EL (cell line): Measurements from ENCODE around the gene TEX35.

Experiments
- DNase-seq: peaks from one replicate; pipeline ENCODE4 v3.0.0-alpha.2; 2016

Gene TEX35

DNA sequence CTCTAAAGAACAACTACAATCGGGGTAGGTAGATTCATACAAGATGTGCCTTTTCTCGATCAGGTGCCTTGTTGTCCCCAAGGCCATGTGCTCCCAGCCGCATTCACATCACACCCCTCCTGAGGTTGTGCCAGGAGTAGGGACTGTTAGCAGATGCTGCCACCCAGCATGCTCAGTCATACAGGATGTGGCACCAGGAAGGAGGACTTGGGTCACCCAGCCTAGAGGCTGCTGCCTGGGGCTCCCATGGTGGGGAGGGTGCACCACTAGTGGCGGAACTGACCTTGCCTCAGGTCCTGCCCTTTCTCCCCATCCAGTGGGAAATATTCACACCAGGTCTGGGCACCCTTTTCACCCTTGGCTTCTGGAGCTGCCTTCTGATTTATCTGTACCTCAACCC, 8.3 kb downstream of the TEX35 start:
- DNase-seq = no peak

DNA sequence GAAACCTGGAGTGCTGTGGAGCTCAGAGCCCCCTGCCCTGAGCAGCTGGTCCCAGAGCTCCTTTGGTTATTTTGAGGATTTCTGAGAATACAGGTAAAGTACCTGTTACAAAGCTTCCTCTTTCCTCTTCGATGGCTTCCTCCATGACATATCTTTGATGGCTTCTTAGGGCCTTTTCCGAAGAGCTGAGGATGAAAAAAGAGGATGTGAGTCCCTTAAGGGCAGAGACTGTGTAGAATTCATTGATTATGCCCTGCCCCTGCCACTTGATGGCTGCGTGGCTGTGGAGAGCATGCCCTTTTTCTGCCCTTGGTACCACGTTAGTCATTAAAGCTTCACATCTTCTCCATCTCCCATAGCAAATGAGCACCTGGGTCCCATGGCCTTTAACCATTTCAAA, 14.2 kb downstream of the TEX35 start:
- no peak for DNase-seq

DNA sequence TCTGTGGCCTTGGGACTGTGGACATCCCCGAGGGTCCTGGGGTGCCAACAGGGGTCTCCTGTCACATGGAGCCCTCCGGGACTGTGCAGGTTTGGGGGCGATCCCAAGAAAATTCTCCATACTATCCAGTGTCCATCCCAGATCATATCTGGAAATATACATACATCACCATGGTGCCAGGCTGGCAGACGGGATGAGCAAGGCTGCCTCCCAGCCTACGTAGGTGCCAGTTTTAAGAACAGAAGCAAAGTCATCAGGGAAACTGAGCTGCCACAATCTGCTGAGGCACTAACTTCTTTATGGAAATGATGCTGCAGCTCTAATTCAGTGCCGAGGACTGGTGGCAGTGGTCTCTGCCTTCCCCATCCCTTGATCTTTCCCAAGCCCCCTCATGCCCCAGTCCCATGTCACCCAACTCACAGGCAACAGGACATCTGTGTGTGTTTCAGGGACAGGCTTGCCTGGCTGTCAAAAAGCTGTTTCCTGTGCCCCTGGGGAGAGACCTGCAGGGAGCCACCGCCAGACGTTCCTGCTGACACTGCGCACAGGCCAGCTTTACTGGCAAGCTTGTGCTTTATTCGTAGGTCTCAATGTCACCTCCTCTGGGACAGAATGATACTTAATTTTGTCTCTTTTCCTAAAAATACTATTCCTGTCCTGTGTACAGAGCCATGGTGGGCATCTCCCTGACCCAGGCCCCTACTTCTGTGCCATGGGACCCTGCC, 15.5 kb downstream of the TEX35 start:
- no peak for DNase-seq

DNA sequence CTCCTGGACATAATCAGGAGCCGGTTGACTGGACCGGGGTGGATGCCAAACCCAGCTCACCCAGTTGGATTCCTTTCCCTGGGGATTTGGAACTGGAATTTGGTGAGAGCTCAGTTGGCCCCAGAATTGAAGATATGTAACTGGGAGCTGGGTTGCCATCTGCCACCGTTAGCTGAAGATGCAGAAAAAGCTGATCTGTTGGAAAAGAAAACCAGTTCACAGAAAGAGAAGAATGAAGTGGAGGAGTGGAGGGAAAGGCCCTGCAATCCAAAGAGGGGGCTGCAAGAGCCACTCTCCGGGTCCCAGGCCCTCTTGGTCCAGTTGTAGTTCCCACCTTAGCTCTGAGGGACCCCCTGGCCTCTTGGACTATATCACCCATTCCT, 16.0 kb downstream of the TEX35 start:
- DNase-seq = no peak

DNA sequence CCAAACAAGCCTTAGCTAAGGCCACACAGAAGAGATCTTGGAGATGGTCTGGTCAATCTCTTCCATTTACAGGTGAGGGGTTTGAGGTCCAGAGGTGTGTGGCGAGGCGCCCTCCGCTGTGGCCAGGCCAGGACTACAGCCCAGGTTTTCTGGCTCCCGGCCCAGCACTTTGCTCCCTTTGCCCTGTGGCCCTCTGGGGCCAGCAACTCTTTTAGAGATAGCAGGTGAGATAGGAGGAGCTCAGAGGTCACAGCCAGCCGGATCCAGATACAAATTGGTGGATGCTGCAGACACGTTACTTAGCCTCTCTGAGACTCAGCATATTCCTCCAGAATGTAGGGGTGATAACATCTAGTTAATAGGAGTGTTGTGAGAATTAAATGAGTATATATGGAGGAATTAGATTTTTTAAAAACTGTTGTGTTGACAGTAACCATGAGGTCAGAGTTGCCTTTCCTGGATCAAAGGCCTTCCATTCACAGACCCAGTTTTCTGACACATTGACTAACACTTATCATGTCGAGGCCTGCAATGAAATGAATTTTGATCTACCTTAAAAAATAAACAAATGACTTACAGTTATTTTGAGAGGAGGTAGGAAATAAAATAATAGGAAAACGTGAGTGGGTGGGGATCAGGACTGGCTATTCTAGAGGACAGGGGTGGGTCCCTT, 16.6 kb downstream of the TEX35 start:
- DNase-seq = no peak

DNA sequence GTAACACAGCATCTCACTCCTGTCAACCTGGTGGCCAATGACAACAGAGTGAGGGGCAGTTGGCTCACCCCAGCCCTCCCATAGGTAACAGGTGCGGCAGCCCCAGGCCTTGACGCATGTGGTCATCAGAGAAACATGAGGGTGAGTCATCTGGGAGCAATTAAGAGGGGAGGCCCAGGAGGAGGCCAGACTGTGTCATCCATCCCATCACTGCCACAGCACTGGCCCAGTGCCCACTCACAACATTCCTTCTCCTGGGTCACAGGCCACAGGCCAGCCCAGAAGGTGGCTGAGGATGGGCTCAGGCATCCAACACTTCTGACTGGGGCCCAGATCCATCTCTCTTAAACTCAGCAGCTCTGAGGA, 17.1 kb downstream of the TEX35 start:
- DNase-seq = peak; percentile 96

DNA sequence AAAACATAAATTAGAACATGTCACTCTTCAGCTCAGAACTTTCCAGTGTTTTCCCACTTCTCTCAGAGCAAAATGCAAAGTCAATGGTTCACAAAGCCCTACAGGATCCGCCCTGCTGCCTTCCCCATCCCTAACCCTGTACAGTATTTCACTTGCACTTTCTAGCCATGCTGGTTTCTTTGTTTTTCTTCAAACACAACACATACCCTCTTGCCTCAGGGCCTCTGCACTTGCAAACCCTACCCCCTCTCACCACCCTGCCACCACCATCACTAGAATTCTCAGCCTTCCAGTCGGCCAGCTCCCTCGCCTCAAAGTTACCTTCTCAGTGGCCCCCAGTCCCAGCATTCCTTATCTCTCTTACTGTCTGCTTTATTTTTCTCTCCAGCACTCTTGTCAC, 17.6 kb downstream of the TEX35 start:
- DNase-seq = peak; percentile 36

DNA sequence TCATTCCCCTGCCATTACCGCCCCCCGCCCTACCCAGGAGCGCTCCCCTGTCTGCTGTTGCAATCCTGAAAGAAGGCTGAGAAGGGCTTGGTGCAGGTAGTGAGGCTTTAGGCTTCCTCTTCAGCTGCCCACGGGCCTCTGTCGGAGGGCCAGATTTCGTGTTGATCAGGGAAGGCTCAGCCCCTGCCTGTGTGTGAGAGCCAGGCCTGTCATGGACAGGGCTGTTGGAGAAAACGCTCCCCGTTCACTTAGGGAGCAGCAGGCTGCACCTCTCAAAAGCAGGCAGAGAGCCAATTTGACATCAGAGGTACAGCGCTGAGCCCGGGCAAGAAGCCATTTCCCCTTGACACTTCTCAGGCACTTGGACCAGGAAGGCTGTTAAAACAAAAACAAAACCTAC, 19.0 kb downstream of the TEX35 start:
- DNase-seq = no peak

DNA sequence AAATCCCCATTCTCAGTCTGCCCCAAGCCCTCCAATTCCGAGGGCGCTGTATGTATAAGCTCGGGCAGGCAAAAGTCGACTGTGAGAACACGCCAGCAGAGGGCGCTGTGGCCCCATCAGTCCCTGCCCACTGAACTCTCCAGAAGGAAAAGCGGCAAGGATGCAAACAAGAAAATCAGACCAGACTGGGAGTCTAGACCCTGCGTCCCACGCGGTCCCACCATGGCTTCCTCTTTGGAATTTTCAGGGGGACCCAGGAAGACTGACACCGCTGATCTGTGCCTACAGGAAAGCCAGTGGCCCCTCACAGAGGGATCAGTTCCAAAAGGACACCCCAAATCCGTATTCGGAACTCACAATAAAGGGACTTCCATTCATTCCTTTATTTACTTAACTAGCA, 19.5 kb downstream of the TEX35 start:
- peak; percentile 82 for DNase-seq

DNA sequence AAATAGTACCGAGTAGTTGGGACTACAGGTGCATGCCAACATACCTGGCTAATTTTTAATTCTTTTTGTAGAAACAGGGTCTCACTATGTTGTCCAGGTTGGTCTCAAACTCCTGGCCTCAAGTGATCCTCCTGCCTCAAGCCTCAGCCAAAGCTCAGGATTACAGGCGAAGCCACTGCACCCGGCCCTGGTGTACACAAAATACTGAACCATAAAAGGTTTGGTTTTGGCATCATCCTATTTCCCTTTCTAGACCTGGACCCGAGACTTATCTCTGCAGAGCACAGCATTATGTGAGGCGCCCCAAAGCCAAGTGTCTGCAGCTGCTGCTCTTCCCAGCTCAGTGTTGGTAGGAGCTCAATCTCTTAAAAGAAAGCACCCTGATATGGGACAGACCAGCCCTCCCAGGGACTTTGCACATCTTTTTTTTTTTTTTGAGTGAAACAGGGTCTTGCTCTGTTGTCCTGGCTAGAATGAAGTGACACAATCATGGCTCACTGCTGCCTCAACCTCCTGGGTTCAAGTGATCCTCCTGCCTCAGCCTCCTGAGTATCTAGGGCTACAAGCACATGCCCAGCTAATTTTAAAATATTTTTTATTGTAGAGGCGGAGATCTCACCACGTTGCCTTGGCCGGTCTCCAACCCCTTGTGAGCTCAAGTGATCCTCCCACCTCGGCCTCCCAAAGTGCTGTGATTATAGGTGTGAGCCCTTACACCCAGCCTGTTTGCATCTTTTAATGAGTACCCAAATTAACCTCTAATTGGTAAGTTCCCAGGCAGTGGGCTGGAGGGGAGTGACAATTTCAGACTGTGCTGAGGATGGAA, 20.4 kb downstream of the TEX35 start:
- no peak for DNase-seq

DNA sequence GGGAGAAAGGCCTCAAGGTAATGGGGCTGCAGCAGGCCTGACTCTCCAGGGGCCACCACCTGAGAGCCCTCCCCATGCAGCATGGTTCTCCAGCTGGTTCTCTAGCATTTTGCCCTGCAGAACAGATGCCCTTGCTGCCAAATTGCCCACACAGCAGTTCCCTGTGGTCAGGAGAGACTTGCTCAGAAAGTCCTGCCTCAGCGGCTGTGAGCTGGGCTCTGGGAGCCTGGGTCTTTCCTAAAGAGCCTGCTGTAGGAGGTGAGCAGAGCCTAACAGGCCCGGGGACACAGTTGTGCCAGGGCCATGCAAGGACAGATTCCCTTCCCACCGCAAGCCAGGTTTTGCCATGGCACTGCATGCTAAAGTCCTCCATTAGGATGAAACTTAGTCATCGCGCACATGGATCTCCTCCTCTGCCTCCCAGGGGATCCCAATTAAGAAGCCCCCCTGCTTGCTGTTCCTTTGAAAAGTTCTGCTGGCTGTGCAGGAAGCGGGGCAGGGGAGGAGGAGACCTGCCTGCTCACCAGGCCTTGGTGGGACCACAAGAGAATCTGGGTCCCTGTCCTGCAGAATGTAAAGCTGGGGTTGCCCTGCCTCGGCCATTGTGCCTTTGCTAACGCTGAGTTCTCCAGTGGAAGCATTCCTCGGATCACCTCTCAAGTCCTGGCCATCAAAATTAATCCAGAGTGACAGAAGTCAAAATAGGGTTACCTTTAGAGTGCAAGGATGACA, 21.4 kb downstream of the TEX35 start:
- no peak for DNase-seq

DNA sequence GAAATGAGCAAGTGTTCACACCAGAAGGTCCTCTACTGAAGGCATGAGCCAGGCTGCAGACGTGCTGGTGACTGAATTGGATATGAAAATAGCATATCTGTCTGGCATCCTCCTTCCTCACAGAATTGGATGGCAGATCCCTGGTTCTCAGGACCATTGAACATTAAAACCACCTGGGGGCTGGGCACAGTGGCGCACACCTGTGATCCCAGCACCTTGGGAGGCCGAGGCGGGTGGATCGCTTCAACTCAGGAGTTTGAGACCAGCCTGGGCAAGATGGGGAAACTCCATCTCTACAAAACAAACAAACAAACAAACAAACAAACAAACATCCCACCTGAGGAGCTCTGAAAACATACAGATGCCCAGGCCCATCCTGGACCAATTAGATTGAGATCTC, 23.4 kb downstream of the TEX35 start:
- no peak for DNase-seq

DNA sequence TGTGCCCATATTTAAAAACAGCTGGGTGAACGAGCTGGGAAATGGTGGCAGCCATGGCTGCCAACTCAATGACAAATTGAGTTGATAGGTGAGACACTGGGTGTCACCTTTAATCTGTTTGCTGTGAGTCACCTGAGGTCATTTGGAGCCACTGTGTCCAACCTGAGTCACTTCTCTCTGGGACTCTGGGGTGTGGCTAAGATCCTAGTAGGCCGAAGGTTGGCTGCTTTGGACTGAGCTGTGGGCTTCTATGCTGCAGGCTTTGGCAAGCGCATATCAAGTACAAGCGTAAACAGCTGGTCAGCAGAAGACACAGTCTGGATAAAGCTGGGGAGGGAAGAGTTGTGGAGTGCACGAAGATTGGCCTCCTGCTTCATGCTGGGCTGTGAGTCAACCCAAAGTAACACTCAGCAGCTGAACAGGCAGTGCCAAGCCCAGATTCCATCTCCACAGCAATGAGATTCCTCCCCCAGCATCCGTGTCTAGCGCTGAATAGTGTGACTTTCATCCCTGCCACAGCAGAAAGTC, 24.0 kb downstream of the TEX35 start:
- DNase-seq = peak; percentile 95

DNA sequence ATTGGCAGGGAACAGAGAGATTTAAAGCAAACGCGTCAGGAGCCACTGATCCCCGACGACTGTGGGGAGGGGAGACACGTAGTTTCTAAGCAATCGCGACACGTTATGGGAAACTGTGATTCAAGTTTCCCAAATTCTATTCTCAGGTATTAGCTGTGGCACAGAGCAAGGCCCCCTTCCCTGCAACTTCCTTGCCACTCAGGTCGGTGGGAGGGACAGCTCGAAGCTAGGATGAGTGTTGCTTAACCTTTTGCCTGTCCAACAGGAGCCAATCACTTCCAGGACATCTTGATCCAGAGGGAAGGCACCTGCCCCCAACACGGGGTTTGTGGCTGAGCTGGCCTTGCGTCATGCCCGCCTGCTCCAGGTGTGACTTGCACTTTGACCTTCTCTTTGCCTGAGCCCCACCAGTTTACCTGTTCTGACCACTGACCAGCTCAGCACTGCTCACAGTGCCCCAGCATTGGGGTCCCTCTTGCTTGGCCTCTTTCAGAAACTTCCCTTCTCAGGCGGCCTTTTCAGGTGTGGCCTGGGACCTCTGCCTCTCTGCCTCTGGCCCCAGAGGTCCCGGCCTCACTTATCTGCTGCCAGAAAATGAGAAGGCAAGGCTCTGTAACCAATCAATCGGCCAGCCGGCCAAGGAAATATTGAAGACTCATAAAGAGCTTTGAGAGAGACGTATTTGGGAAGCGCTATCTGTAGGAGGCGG, 24.6 kb downstream of the TEX35 start:
- no peak for DNase-seq

DNA sequence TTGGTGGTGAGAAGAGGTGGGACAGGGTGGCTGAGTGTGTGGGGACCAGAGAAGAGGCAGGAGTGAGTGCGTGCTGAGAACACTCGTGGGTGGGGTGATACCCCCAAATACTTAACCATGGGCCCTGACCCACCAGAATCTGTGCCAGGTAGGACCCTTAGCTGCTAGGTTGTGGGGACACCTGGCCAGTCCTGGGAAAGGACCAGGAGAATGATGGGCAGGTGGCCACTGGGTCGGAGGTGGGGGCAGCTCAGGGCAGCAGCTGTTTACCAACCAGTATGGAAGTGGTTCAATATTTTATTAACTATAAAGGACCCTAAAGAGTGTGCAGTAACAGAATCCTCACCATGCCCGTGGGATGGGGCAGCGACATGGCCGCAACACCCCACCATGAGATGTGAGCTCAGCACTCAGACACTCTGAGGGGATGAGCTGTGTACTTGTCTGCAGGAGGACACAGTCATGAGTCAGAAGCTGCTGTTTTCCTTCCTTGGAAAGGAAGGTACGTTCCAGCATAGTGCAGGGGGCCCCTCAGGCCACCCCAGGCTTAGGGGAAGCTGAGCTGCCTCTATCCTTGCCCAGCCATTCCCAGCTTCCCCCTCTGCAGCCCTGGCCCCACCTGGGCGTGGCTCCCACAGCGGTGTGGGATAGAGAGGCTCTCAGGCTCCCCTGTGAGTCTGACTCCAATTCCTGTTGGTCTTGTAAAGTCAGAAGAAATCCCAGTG, 25.4 kb downstream of the TEX35 start:
- peak; percentile 87 for DNase-seq

DNA sequence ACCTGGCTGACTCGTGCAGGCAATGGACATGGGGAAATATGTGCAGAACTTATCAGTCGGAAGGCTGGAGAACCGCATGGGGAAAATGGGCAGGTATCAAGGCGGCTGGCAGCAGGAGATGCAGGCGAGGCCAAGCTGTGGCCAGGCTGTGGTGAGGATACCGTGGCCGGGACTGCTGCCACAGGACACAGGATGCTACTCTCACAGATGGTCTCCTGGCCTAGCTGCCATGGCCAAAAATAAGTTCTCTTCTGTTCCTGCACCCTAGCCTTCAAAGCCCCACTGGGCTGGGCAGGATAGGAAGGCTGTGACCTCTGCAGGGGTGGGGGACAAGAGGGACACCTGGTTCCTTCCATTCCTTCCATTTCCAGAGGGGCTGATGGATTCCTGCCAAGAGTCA, 26.4 kb downstream of the TEX35 start:
- no peak for DNase-seq

DNA sequence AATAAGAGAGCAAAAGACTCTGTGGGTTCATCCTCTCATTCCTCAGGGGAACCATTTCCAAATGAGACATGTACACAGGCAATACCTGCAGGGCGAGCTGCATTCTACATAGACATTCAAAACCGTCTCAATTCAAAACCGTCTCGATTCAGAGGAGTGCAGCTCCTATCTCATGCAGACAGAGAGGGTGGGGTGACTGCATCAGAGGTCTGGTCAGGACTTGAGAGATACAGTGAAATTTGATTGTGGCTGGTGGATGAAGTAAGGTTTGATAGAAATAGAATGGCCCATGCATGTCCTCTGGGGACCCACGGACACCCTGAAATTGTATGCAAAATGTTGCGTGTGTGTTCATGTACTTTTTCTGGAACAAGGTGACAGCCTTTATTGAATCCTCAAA, 27.3 kb downstream of the TEX35 start:
- no peak for DNase-seq

DNA sequence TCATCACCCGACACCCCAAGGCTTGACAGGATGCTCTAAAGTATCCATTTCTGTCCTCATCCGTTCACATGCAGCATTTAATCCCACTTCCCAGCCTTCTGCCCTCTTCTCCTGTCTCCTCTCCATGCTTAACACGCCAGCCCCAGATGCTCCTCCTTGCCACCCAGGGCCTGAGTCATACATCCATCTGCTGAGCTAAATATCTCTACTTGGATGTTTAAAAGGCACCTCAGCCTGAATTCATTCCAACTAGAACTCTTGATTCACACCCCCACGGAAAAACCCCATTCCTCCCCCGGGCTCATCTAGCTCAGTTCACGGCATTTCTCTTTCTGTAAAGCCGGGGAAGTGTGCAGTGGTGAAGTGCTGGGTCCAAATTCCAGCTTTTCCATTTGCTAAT, 27.7 kb downstream of the TEX35 start:
- peak; percentile 92 for DNase-seq

DNA sequence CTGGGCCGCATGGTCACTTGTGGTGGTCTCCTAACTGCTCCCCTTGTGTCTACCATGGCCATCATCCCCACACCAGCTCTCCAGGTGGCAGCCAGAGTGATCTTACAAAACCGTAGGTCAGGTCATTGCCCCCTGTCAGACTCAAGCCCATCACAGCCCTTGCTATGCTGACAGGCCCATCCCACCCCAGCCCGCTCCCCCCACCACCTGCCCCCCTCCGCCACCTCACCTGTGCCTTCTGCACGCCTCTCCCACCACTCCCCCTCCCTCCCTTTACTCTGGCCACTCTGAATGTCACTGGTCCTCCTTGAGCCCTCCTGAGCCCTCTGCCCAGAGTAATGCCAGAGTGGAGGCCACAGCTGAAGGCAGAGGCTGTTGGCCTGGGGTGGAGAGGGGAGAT, 28.5 kb downstream of the TEX35 start:
- DNase-seq = no peak

DNA sequence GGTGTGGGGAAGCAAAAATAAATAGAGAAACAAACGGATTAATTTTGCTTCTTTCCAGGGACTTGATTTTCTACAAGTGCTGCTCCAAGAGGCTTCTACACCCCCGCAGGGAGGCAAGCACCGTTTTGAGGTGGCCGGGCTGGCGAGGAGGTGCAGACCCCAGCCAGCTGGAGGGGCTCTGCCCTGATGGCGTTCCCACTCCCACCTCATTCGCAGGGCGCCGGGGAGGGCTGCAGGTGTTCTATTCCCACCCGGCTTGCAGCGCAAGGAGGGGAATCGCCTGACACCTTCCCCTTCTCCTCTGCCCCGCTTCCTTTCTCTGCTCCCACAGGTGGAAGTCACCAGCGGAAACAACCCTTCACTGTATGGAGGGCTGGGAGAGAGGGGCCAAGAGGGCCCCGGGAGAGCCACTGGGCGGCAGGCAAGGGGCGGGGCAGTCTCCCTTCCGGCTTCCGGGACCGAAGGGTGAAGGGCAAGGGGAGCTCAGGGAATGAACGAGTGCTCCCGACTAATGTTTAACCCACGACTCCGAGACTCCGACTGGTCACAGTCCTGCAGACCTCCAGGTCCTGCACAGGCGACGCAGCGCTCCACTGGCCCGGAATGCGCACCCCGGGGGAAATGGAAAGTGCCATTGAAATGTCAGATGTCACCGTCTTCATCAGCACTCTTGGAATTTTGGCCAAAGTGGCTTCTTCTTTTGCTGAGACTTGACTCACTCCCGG, 29.1 kb downstream of the TEX35 start:
- DNase-seq = no peak
